Vagina (tissue), 2 donors: ENCODE measurements around the gene LGALS9. TPM values are rescaled to one million over a fixed set of nuclear protein-coding genes. Genes with fewer than 3 reads are reported as not detected.

Experiments
- DNase-seq, 2 donors: peaks; one replicate each; pipeline ENCODE4 v3.0.0-alpha.2; 2017; ENCODE audit errors: extremely low spot score in 2 of 2
- H3K27ac ChIP-seq: fragments of 200-600 bp; sonication (generic); one replicate; pipeline ENCODE4 v1.5.1; 2019
- H3K27me3 ChIP-seq: fragments of 200-600 bp; sonication (generic); one replicate; pipeline ENCODE4 v1.5.1; 2019
- H3K36me3 ChIP-seq, 2 donors: fragments of 200-600 bp; sonication (generic); one replicate each; pipeline ENCODE4 v1.5.1; 2017 to 2019
- H3K4me1 ChIP-seq: fragments of 200-600 bp; sonication (generic); one replicate; pipeline ENCODE4 v1.5.1; 2019
- H3K4me3 ChIP-seq, 2 donors: fragments of 200-600 bp; sonication (generic); 1 replicate in 1 of 2; 2 replicates in 1 of 2; pipeline ENCODE4 v1.5.1; 2016 to 2019
- H3K9me3 ChIP-seq: fragments of 200-600 bp; sonication (generic); one replicate; pipeline ENCODE4 v1.5.1; 2019
- CTCF ChIP-seq, 3 experiments: fragments of 450-650 bp in 2 of 3; fragments of 200-600 bp in 1 of 3; sonication (generic) in 1 of 3; IDR thresholded peaks; one replicate each; pipeline ENCODE4 v1.5.1; 2017 to 2019; ENCODE audit warnings: antibody characterized with exemption in 3 of 3, mild to moderate bottlenecking in 2 of 3, moderate library complexity in 2 of 3
- POLR2A ChIP-seq, 2 donors: fragments of 450-650 bp; IDR thresholded peaks; one replicate each; pipeline ENCODE4 v1.6.1; 2017; ENCODE audit warnings: antibody characterized with exemption in 2 of 2, mild to moderate bottlenecking in 2 of 2, moderate library complexity in 2 of 2
- POLR2AphosphoS5 ChIP-seq, 2 donors: sonication (generic); formaldehyde crosslinking; IDR thresholded peaks; one replicate each; pipeline ENCODE4 v1.9.0; 2017; ENCODE audit warnings: antibody characterized with exemption in 2 of 2, mild to moderate bottlenecking in 2 of 2, low read depth in 1 of 2; ENCODE audit not compliant: insufficient read depth in 1 of 2
- intact Hi-C: fragments of 100-400 bp; cut with DNase I; formaldehyde crosslinking; loops from one replicate; pipeline ENCODE4 v1.15.1; 2023
- total RNA-seq: library from RNA; depleted of rRNA; stranded (reverse); fragments of >200 nt; gene quantifications from one replicate; pipeline ENCODE4 v1.2.3, GENCODE V29; 2016

Gene LGALS9
- total RNA-seq, 1 donor from 2014 or later: 34.9 TPM

- TF ChIP-seq POLR2AphosphoS5 (IDR thresholded peaks at IDR 0.05; ENCODE audit: insufficient read depth in 1 of 2, low read depth in 1 of 2): no peak
- Histone ChIP-seq H3K27ac (no peak overlapping the region), H3K27me3 (no peaks in the 10 kb centered on the region), H3K9me3 (no peaks in the 10 kb centered on the region), H3K4me1 (no peaks in the 10 kb centered on the region), H3K4me3 (no peak overlapping the region), H3K36me3 (peaks cover 0 to 29% of the 10 kb centered on the region in 2 donors)
- intact Hi-C loops: loop anchor here (5.0 kb wide), 2 partner anchors 248 to 363 kb away; no protein-coding TSS in a partner anchor
- DNase-seq: no peak
These were observed 30.5 kb upstream of the LGALS9 start for GRCh38 chr17:27600471-27600870.

- TF ChIP-seq CTCF (IDR thresholded peaks at IDR 0.05): peak; percentile 76 to 97 (median 87)
- TF ChIP-seq POLR2A (IDR thresholded peaks at IDR 0.05): no peak
- peak in 1 of 2 donors; percentile 32 for TF ChIP-seq POLR2AphosphoS5 (IDR thresholded peaks at IDR 0.05; ENCODE audit: insufficient read depth in 1 of 2, low read depth in 1 of 2)
- intact Hi-C loops: loop anchor here (5.0 kb wide), 2 partner anchors 249 to 364 kb away; no protein-coding TSS in a partner anchor
- H3K36me3 ChIP-seq: peaks cover 0 to 37% of the 10 kb centered on the region in 2 donors
- H3K27me3 ChIP-seq: no peaks in the 10 kb centered on the region
- no peak overlapping the region for H3K4me3 ChIP-seq
- no peaks in the 10 kb centered on the region for H3K9me3 ChIP-seq
- H3K27ac ChIP-seq: no peak overlapping the region
- no peaks in the 10 kb centered on the region for H3K4me1 ChIP-seq
- DNase-seq: no peak
These were observed 29.7 kb upstream of the LGALS9 start for GRCh38 chr17:27601069-27601974.

- H3K27me3 ChIP-seq: no peaks in the 10 kb centered on the region
- no peak for DNase-seq
- TF ChIP-seq POLR2A (IDR thresholded peaks at IDR 0.05): no peak
- TF ChIP-seq POLR2AphosphoS5 (IDR thresholded peaks at IDR 0.05; ENCODE audit: insufficient read depth in 1 of 2, low read depth in 1 of 2): no peak
- TF ChIP-seq CTCF (IDR thresholded peaks at IDR 0.05): peak in 1 of 3 experiments; percentile 9
These were observed 29.0 kb upstream of the LGALS9 start for GRCh38 chr17:27601975-27602302.

GRCh38 chr17:27602721-27603420 is 28.1 kb upstream of the LGALS9 start:
- Histone ChIP-seq H3K4me3 (no peak overlapping the region), H3K27me3 (no peaks in the 10 kb centered on the region), H3K9me3 (no peaks in the 10 kb centered on the region), H3K4me1 (no peaks in the 10 kb centered on the region), H3K36me3 (peaks cover 0 to 45% of the 10 kb centered on the region in 2 donors), H3K27ac (no peak overlapping the region)
- no peak for DNase-seq
- intact Hi-C loops: loop anchor here (5.0 kb wide), 2 partner anchors 251 to 366 kb away; no protein-coding TSS in a partner anchor
- TF ChIP-seq CTCF (IDR thresholded peaks at IDR 0.05): peak; percentile 90 to 99 (median 96)
- TF ChIP-seq POLR2AphosphoS5 (IDR thresholded peaks at IDR 0.05; ENCODE audit: insufficient read depth in 1 of 2, low read depth in 1 of 2): no peak

More at GRCh38 chr17:27601975-27602302, 29.0 kb upstream of the LGALS9 start:
- Histone ChIP-seq H3K4me1 (no peaks in the 10 kb centered on the region), H3K27ac (no peak overlapping the region), H3K36me3 (peaks cover 0 to 37% of the 10 kb centered on the region in 2 donors), H3K9me3 (no peaks in the 10 kb centered on the region), H3K4me3 (no peak overlapping the region)
- intact Hi-C loops: loop anchor here (5.0 kb wide), 2 partner anchors 250 to 365 kb away; no protein-coding TSS in a partner anchor

- Histone ChIP-seq H3K9me3 (no peaks in the 10 kb centered on the region), H3K4me1 (no peaks in the 10 kb centered on the region), H3K4me3 (no peak overlapping the region), H3K36me3 (peaks cover 0 to 44% of the 10 kb centered on the region in 2 donors), H3K27ac (no peak overlapping the region), H3K27me3 (no peaks in the 10 kb centered on the region)
- TF ChIP-seq POLR2AphosphoS5 (IDR thresholded peaks at IDR 0.05; ENCODE audit: insufficient read depth in 1 of 2, low read depth in 1 of 2) (no peak), POLR2A (IDR thresholded peaks at IDR 0.05) (no peak), CTCF (IDR thresholded peaks at IDR 0.05) (no peak)
- DNase-seq: no peak
- intact Hi-C loops: loop anchor here (5.0 kb wide), 2 partner anchors 251 to 366 kb away; no protein-coding TSS in a partner anchor
These were observed 27.6 kb upstream of the LGALS9 start for GRCh38 chr17:27603421-27603770.
